ES-I3 (cell line): Measurements from ENCODE around the gene LY9.

Experiments
- H3K36me3 ChIP-seq: 2 replicates; pipeline ENCODE4 v1.6.1; 2013; ENCODE audit warnings: mild to moderate bottlenecking, low read length, control low read depth, moderate library complexity; ENCODE audit not compliant: insufficient read depth
- H3K4me1 ChIP-seq: 2 replicates; pipeline ENCODE4 v1.6.1; 2013; ENCODE audit warnings: mild to moderate bottlenecking, control low read depth, low read length; ENCODE audit not compliant: insufficient read depth
- H3K9ac ChIP-seq: 2 replicates; pipeline ENCODE4 v1.6.1; 2013; ENCODE audit warnings: low read depth, mild to moderate bottlenecking, low read length, moderate library complexity
- H3K9me3 ChIP-seq: 2 replicates; pipeline ENCODE4 v1.6.1; 2013; ENCODE audit warnings: mild to moderate bottlenecking, low read length, moderate library complexity; ENCODE audit not compliant: control insufficient read depth, insufficient read depth

The LY9 gene

DNA sequence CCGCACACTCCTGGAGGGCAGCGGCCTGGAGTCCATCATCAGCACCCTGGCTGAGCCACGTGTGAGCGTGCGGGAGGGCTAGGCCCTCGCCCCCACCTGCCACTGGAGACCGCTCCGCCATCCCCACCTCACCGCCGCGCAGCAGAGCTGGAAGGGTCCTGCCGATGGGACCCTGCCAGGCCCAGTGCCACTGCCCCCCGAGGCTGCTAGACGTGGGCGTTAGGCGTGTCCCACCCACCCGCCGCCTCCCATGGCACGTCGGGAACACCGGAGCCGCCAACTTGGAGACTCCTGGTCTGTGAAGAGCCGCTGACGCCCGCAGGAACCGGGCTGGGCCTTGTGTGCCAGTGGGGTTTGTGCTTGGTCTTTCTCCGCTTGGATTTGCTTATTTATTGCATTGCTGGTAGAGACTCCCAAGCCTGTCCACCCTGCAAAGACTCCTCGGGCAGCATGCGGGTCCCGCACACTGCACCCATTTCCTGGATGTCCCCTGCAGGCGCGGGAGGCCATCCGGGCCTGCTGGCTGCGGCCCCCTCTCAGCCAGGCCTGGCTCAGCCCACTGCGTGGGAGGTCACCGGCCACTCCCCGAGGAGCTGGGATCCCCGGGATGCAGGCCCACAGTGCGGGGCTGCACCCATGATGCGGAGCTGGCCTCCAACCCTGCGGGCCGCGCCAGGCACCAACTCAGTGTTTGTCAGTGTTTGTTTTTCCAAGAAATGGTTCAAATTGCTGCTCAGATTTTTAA is 6.0 kb downstream of the LY9 start:
- H3K4me1 ChIP-seq, result no peaks in the 10 kb centered on the region
- no peak overlapping the region for H3K9ac ChIP-seq
- no peaks in the 10 kb centered on the region for H3K36me3 ChIP-seq
- H3K9me3 ChIP-seq, result no peaks in the 10 kb centered on the region

DNA sequence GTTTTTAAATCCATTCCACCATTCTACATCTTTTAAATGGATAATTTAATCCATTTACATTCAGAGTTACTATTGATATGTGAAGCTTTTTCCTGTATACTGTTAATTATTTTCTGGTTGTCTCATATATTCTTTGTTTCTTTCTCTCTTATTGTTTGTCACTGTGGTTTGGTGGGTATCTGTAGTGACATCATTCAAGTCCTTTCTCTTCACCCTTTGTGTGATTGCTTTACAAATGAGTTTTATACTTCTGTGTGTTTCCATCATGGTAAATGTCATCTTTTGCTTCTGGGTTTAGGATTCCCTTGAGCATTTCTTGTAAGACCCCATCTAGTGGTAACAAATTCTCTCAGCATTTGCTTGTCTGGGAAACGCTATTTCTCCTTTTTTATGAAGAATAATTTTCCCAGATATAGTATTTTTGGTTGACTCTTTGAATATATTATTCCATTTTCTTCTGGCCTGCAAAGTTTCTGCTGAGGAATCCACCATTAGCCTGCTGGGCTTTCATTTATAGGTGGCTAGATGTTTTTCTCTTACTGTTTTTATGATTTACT is 10.2 kb downstream of the LY9 start:
- no peaks in the 10 kb centered on the region for H3K36me3 ChIP-seq
- no peaks in the 10 kb centered on the region for H3K9me3 ChIP-seq
- peaks cover 13% of the 10 kb centered on the region; the same call in 1 of the 2 replicates for H3K4me1 ChIP-seq
- H3K9ac ChIP-seq, result no peak overlapping the region

DNA sequence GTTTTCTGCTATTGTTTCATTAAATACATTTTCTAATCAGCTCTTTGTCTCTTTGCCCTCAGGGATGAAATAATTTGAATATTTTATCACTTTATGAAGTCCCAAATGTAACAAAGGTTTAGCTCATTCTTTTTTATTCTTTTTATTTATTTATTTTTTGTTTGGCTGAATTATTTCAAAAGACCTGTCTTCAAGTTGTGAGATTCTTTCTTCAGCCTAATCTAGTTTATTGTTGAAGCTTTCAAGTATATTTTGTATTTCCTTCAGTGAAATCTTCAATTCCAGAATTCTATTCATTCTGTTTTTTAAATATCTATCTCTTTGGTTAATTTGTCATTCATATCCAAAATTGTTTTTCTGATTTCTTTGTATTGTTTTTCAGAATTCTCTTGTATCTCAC is 10.8 kb downstream of the LY9 start:
- no peaks in the 10 kb centered on the region for H3K36me3 ChIP-seq
- H3K9me3 ChIP-seq, result no peaks in the 10 kb centered on the region
- peaks cover 13% of the 10 kb centered on the region; the same call in 1 of the 2 replicates for H3K4me1 ChIP-seq
- H3K9ac ChIP-seq, result no peak overlapping the region

DNA sequence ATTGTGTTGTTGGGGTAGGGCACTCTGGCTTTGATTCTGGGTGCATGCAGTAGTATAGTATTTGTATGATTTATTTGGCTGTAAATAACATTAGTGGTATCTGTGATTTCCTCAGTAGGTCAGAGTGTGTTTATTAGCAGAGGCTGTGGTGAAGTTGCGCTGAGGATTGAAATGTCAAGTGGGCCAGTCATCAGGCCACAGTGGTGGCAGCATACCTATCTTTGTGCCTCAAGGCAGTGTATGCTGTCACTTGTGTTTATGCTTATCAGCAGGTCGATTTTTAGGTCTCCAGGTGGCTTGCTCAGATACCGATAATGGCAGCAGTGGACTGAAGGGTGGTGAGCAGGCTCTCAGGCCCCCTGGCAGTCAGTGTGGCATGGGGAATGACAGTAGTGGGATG is 11.3 kb downstream of the LY9 start:
- Histone ChIP-seq H3K9ac (no peak overlapping the region), H3K9me3 (no peaks in the 10 kb centered on the region), H3K36me3 (no peaks in the 10 kb centered on the region), H3K4me1 (peaks cover 13% of the 10 kb centered on the region; the same call in 1 of the 2 replicates)

DNA sequence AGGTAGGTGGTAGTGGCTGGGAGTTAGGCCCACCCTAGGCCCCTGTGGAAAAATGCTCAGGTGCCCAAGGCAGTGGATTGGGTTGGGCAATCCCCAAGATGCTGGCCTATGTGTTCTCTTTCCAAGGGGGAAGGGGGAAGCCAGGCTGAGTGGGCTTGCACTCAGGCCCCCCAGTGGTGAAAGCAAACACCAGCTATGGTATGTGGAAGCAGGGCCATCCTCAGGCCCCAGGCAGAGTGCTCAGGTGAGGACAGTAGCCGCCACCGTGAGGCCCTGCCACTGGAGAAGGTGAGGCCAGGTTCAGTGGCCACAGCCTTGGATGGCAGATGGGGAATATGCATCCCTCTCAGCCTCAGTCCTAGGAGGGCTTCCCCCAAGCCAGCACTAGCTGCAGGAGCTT is 11.8 kb downstream of the LY9 start:
- Histone ChIP-seq H3K36me3 (no peaks in the 10 kb centered on the region), H3K9ac (no peak overlapping the region), H3K4me1 (peaks cover 13% of the 10 kb centered on the region; the same call in 1 of the 2 replicates), H3K9me3 (no peaks in the 10 kb centered on the region)

DNA sequence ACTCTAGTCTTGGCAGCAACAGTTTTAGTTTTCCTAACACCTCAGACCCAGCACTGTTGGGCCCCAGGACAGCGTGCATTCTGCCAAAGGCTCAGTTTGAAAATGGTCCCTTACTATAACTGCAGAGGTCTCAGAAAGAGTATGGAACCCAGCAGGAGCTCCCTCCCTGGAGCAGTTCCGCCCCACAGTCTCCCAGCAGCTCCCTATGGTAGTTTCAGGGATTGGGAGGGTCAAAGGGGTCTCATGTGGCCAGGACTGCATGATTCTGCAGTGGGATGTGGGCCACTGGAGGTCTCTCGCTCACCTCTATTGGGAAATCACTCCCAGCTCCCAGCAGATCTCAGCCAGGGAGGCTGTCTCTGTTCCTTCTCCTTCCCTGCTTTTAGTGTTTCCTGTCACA is 12.3 kb downstream of the LY9 start:
- Histone ChIP-seq H3K9ac (no peak overlapping the region), H3K4me1 (peaks cover 13% of the 10 kb centered on the region; the same call in 1 of the 2 replicates), H3K9me3 (no peaks in the 10 kb centered on the region), H3K36me3 (no peaks in the 10 kb centered on the region)

DNA sequence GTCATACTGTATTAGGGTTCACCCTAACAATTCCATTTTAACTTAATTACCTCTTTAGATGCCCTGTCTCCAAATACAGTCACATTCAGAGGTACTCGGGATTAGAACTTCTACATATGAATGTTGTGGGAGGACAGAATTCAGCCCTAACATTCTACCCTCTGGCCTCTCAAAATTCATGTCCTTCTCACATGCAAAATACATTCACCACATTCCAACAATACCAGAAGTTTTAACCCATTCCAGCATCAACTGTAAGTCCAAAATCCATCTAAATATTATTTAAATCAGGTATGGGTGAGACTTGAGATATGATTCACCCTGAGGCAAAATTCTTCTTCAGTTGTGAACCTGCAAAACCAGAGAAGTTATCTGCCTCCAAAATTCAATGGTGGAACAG is 14.5 kb downstream of the LY9 start:
- Histone ChIP-seq H3K9ac (no peak overlapping the region), H3K4me1 (peaks cover 13% of the 10 kb centered on the region; the same call in 1 of the 2 replicates), H3K36me3 (no peaks in the 10 kb centered on the region), H3K9me3 (no peaks in the 10 kb centered on the region)

DNA sequence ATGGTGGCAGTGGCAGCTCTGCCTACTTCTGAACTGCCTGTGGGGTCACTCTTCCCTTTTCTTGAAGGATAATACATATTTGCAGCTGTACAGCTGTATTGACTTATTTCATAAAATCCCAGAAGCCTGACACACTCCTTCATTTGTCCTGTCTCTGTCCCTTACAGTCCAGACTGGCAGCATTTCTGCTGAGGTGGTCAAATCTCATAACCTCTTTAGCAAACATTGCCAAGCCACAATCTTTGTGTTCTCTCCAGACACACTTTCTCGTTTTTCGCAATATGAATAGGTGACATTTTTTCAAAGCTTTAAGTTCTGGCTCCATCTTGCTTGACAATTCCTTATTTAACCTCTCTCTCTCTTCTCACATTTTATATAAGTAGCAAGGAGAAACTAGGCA is 15.2 kb downstream of the LY9 start:
- Histone ChIP-seq H3K4me1 (peaks cover 13% of the 10 kb centered on the region; the same call in 1 of the 2 replicates), H3K9ac (no peak overlapping the region), H3K9me3 (no peaks in the 10 kb centered on the region), H3K36me3 (no peaks in the 10 kb centered on the region)

DNA sequence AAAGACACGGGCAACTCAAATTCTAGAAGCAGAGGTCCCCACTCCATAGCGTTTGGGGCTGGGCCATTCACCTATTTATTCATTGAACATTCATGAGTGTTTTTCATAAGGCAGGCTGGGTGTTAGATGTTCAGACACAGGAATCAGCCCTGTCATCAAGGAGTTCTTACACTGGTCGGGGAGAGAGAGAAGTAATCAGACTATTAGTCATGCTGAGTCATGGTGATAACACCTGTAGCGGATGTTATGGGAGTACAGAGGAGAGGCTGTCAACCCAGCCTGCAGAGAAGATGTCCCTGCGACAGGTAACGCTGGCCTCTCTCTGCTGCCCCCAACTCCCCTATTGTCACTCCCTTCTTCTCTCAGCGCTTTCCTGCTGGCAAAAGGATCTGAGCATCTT is 17.2 kb downstream of the LY9 start:
- no peaks in the 10 kb centered on the region for H3K36me3 ChIP-seq
- H3K4me1 ChIP-seq, result peaks cover 17% of the 10 kb centered on the region; the same call in 1 of the 2 replicates
- no peaks in the 10 kb centered on the region for H3K9me3 ChIP-seq
- H3K9ac ChIP-seq, result no peak overlapping the region

DNA sequence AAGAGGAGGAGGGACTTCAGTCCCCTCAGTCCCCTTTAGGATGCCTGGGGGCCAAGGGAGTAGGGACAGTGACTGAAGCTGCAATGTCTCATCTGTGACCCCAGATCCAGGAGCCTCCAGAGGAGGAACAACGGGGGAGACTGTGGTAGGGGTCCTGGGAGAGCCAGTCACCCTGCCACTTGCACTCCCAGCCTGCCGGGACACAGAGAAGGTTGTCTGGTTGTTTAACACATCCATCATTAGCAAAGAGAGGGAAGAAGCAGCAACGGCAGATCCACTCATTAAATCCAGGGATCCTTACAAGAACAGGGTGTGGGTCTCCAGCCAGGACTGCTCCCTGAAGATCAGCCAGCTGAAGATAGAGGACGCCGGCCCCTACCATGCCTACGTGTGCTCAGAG is 18.3 kb downstream of the LY9 start:
- H3K4me1 ChIP-seq, result peaks cover 23% of the 10 kb centered on the region; the same call in 1 of the 2 replicates
- H3K36me3 ChIP-seq, result no peaks in the 10 kb centered on the region
- H3K9ac ChIP-seq, result no peak overlapping the region
- H3K9me3 ChIP-seq, result no peaks in the 10 kb centered on the region

DNA sequence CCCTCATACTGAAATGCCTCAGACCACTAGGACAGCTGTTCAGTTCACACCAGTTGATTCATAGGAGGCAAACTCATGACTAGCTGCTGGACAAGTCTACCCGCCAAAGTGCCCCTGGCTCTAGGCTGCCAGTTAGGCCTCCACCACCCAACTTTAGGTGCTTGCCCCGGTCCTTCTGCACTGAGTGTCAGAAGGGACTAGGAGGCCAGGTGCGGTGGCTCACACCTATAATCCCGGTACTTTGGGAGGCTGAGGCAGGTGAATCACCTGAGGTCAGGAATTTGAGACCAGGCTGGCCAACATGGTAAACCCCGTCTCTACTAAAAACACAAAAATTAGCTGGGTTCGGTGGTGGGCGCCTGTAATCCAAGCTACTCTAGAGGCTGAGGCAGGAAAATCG is 18.9 kb downstream of the LY9 start:
- Histone ChIP-seq H3K4me1 (peaks cover 23% of the 10 kb centered on the region; the same call in 1 of the 2 replicates), H3K36me3 (no peaks in the 10 kb centered on the region), H3K9me3 (no peaks in the 10 kb centered on the region), H3K9ac (no peak overlapping the region)

DNA sequence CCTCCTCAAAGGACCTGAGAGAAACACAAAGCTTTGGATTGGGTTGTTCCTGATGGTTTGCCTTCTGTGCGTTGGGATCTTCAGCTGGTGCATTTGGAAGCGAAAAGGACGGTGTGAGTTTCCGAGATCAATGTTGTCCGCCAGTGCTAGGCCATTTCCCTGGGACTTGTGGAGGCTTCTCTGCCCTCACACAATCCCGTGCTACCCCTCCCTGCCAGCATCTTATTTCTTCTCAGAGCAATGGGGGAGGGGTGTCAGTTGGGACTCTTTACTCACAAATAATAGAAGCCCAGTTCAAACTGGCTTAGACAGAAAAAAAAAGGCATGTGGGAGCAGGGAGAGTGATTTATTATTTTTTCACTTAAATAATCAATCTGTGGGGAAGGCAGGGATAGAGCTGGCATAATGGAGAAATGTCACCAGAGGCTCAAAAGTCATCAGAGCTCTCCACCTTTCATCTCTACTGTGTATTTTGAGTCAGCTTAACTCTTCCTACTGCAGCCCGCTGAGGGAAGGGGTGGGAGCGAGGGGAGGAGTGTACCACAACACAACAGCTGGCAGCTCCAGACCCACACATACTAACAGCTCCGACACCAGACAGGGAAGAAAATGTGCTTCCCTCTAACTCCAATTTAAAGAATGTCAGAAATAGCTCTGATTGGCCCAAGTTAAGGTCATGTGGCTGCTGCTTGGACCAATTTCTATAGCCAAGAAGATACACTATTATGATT is 22.4 kb downstream of the LY9 start:
- Histone ChIP-seq H3K9ac (no peak overlapping the region), H3K9me3 (no peaks in the 10 kb centered on the region), H3K4me1 (peaks cover 10% of the 10 kb centered on the region; the same call in 1 of the 2 replicates), H3K36me3 (no peaks in the 10 kb centered on the region)

DNA sequence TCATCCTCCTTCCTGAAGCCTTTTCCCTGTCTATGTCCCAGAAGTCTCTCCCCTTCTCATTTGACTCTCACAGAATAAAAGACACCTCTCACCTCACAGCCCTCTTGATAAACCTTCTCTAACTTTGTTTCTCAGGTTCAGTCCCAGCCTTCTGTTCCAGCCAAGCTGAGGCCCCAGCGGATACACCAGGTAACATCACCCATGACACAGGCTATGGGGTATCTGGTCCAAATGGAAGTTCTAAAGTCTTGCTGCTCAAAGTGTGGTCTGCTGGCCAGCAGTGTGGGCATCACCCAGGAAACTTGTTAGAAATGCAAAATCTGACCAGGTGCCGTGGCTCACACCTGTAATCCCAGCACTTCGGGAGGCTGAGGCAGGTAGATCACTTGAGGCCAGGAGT is 23.2 kb downstream of the LY9 start:
- H3K36me3 ChIP-seq, result no peaks in the 10 kb centered on the region
- H3K9ac ChIP-seq, result no peak overlapping the region
- H3K4me1 ChIP-seq, result peaks cover 10% of the 10 kb centered on the region; the same call in 1 of the 2 replicates
- no peaks in the 10 kb centered on the region for H3K9me3 ChIP-seq

DNA sequence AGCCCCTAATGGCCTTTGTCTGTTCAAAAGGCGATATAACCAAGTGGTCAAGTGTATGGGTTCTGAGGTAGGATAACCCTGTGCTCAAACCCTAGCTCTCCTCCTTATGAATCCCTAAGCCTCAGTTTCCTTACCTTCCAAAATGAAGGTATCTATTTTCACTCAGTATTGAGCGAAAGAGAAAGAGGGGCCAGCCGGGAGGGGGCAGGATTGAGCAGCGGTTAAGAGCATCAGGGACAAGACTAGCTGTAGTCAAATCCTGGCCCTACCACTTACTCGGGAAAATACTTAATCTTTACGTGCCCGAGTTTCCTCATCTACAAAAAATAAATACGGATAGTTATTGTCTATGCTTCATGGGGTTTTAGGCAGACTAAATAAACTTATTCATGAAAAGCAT is 25.7 kb downstream of the LY9 start:
- Histone ChIP-seq H3K9ac (no peak overlapping the region), H3K4me1 (peaks cover 10% of the 10 kb centered on the region; the same call in 1 of the 2 replicates), H3K9me3 (no peaks in the 10 kb centered on the region), H3K36me3 (no peaks in the 10 kb centered on the region)
